Measurements from ENCODE around the gene MYOG.

DNA sequence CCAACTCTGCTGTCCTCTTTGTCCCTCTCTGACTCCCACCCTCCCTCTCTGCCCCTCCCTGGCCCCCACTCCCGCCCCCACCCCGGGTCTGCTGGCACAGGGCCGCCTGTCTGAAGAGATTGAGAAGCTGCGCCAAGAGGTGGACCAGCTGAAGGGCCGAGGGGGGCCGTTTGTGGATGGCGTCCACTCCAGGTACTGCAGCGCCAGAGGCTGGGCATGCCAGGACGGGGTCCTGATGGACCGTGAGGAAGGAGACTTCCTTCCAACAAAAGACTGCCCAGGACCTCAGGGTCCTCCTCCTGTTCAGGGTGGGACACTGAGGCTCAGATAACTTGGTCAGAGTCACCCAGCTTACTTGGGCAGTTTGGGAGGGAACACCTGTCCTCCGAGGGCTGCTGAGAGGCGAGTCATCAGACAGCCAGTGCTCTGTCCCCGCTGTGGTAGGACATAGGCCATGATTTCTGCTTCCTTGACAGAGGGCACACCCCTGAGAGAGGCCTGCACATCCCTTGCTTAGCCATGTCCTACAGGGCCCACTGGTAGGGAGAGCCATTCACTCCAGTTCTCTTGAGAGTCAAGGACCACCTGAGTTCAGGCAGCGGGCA, 36.1 kb downstream of the MYOG start:
- TF ChIP-seq, protein P1, sequence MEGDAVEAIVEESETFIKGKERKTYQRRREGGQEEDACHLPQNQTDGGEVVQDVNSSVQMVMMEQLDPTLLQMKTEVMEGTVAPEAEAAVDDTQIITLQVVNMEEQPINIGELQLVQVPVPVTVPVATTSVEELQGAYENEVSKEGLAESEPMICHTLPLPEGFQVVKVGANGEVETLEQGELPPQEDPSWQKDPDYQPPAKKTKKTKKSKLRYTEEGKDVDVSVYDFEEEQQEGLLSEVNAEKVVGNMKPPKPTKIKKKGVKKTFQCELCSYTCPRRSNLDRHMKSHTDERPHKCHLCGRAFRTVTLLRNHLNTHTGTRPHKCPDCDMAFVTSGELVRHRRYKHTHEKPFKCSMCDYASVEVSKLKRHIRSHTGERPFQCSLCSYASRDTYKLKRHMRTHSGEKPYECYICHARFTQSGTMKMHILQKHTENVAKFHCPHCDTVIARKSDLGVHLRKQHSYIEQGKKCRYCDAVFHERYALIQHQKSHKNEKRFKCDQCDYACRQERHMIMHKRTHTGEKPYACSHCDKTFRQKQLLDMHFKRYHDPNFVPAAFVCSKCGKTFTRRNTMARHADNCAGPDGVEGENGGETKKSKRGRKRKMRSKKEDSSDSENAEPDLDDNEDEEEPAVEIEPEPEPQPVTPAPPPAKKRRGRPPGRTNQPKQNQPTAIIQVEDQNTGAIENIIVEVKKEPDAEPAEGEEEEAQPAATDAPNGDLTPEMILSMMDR (IDR thresholded peaks at IDR 0.05): no peak
- no peak for TF ChIP-seq POLR2A (IDR thresholded peaks at IDR 0.05)
